ENCODE results near the gene PELI3.
A peak's percentile ranks its signal among the peaks of the same experiment; 100 is the strongest.

The PELI3 gene

DNA sequence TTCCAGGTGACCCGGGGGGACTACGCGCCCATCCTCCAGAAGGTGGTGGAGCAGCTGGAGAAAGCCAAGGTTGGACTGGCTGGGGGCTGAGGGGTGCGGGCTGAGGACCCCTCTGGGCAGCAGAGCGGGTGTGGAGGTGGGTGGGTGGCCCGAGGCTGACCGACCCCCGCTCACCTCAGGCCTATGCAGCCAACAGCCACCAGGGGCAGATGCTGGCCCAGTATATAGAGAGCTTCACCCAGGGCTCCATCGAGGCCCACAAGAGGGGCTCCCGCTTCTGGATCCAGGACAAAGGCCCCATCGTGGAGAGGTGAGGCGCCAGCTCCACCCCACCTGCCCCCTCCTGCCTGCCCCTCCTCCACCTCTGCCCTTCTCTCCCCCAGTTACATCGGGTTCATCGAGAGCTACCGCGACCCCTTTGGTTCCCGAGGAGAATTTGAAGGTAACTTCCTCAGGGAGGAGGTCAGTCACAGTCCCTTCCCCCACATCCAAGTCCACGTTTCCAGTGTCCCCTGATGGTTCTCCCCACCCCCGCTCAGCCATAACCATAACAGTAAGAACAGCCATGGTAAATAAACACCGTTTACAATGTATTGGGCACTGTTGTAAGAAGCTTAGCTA, 24.7 kb downstream of the PELI3 start:
- intact Hi-C loops (cut with DNase I), result no loop called here
- DNase-seq, result no peak

DNA sequence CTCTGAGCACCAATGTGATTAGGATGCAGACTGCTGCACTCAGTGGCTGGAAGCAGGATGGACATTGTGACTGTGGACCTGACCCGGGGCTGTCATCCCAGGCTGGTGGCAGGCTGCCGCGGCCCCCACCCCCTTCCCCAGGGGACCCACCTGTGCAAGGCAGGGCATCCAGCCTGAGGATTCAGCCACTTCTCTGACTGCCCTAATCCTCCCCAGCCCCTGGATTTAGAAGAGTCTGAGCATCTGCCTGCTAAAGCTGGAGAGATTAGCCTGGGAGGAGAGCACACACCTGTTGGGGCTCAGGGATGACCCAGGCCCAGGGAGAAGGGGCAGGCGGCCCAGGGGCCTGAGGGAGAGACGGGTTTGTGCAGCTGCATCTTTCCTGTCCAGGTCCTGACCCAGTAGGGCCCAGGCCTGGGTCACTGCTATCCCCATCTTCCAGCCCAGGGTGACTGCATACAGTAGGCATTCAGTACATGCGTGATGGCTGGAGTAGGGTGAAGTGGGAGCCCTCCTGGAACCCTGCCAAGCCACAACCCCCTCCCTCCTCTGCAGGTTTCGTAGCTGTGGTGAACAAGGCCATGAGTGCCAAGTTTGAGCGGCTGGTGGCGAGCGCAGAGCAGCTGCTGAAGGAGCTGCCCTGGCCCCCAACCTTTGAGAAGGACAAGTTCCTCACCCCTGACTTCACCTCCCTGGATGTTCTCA, 25.6 kb downstream of the PELI3 start:
- intact Hi-C loops (cut with DNase I), result no loop called here
- DNase-seq, result no peak

- intact Hi-C loops (cut with DNase I), result no loop called here
- no peak for DNase-seq
Observed at GRCh38 chr11:66493130-66493529, 26.4 kb downstream of the PELI3 start.

- intact Hi-C loops (cut with DNase I), result no loop called here
- no peak for DNase-seq
Observed at GRCh38 chr11:66494458-66494857, 27.8 kb downstream of the PELI3 start.

DNA sequence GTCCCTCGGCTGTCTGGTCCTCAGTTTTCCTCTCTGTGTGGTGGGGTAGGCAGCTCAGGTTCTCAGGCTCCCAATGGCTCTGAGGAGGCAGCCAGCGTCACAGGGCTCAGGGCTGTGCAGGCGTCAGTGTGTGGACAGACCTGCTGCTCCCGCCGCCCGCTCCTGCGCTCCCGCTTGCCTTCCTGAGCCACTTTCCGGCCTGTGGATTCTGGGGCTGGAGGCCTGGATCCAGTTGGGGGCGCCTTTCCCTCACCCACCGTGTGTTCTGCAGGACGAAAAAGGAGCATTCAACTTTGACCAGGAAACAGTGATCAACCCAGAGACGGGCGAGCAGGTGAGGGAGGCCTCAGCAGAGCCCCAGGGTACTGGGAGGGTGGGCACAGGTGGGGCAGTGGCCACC, 28.2 kb downstream of the PELI3 start:
- no peak for DNase-seq
- intact Hi-C loops (cut with DNase I), result no loop called here

GRCh38 chr11:66495401-66495854, 28.7 kb downstream of the PELI3 start:
- no peak for DNase-seq
- intact Hi-C loops (cut with DNase I), result no loop called here

- intact Hi-C loops (cut with DNase I), result no loop called here
- DNase-seq, result no peak
Observed at GRCh38 chr11:66497206-66497605, 30.5 kb downstream of the PELI3 start.

DNA sequence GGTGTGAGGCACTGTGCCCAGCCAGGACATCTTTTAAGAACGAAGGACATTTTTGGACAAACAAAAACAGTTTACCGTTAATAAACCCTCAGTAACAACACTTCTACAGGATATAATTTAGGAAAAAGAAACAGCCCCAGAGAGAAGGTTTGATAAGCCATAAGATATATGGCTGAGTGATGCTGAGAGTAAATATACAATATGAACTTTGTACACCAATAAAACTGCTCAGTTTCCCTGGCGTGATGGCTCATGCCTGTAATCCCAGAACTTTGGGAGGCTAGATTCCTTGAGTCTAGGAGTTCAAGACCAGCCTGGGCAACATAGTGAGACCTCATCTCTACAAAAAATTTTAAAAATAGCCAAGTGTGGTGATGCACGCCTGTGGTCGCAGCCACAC, 31.8 kb downstream of the PELI3 start:
- intact Hi-C loops (cut with DNase I), result no loop called here
- no peak for DNase-seq

- no peak for DNase-seq
- intact Hi-C loops (cut with DNase I), result no loop called here
Observed at GRCh38 chr11:66505276-66505816, 38.6 kb downstream of the PELI3 start.

GRCh38 chr11:66509131-66509561, 42.4 kb downstream of the PELI3 start:
- no peak for DNase-seq
- intact Hi-C loops (cut with DNase I), result no loop called here

GRCh38 chr11:66510271-66510989, 43.7 kb downstream of the PELI3 start, which contains the start of gene BBS1:
Gene BBS1, plus strand, starts transcription at chr11:66510635. Its CDS starts 25 bp downstream, at chr11:66510660.
- peak; percentile 72 to 95 (median 90) for DNase-seq
- intact Hi-C loops (cut with DNase I), result no loop called here

DNA sequence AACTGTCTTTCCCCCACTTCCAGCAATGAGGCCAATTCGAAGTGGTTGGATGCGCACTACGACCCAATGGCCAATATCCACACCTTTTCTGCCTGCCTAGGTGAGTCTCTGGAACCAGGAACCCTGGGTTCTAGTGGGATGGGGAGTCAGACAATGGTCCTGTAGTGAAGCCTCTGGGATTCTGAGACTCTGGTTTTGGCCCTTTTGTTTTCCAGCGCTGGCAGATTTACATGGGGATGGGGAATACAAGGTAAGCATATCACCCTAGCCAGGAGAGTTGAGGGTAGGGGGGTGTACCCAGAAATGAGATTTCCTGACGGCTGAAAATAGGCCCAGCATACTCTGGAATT, 44.3 kb downstream of the PELI3 start:
- intact Hi-C loops (cut with DNase I), result no loop called here
- DNase-seq, result peak in 1 of 42 donors; percentile 4

GRCh38 chr11:66523611-66524010, 56.9 kb downstream of the PELI3 start:
- DNase-seq, result no peak
- intact Hi-C loops (cut with DNase I), result no loop called here

GRCh38 chr11:66524304-66525040, 57.8 kb downstream of the PELI3 start:
- no peak for DNase-seq
- intact Hi-C loops (cut with DNase I), result no loop called here

Measured in head of caudate nucleus (tissue), 42 donors.